Fibroblast of villous mesenchyme (primary cell): ENCODE data around the gene FAM114A1. TPM values are rescaled to one million over a fixed set of nuclear protein-coding genes. Genes with fewer than 3 reads are reported as not detected.
A peak's percentile ranks its signal among the peaks of the same experiment; 100 is the strongest.
"Not testable (repeated sequence)": the region's sequence is repeated elsewhere in the genome, so short reads cannot be mapped to it uniquely, and the experiment has no call there.

Experiments used
- DNase-seq: peaks from one replicate; pipeline ENCODE4 v3.0.0-alpha.2; 2010; ENCODE audit warnings: low read depth
- H3K4me3 ChIP-seq: 2 replicates; pipeline ENCODE4 v1.5.1; 2011; ENCODE audit warnings: low read depth, mild to moderate bottlenecking, low read length
- total RNA-seq: library from RNA; depleted of rRNA; stranded (reverse); fragments of >200 nt; gene quantifications from 2 replicates; pipeline ENCODE4 v1.2.3, GENCODE V29; 2012
- TF ChIP-seq, protein P1 (sequence below): IDR thresholded peaks from 2 replicates; pipeline ENCODE4 v1.5.1; 2012; ENCODE audit warnings: low read depth, mild to moderate bottlenecking, low read length; ENCODE audit not compliant: insufficient read depth

The FAM114A1 gene
- total RNA-seq, 1 donor, result 471 TPM

DNA sequence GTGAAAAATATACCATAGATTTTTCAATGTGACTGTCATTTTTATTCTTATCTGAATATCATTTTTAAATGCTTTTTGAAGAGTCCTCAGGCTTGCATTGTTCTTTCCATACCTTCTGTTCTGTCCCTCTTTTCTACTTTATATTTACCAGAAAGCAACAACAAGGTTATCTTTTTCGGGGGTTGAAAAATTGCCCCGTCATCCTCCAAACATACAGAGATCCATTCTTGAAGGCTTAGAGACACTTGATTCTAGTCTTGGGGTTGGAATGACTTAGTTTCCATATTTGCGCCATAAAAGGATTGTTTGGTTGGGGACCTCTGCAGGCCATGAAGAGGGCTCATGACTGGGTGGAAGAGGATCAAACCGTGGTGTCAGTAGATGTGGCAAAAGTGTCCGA lies 63.5 kb downstream of the FAM114A1 start:
- no peak for DNase-seq
- TF ChIP-seq, protein P1, sequence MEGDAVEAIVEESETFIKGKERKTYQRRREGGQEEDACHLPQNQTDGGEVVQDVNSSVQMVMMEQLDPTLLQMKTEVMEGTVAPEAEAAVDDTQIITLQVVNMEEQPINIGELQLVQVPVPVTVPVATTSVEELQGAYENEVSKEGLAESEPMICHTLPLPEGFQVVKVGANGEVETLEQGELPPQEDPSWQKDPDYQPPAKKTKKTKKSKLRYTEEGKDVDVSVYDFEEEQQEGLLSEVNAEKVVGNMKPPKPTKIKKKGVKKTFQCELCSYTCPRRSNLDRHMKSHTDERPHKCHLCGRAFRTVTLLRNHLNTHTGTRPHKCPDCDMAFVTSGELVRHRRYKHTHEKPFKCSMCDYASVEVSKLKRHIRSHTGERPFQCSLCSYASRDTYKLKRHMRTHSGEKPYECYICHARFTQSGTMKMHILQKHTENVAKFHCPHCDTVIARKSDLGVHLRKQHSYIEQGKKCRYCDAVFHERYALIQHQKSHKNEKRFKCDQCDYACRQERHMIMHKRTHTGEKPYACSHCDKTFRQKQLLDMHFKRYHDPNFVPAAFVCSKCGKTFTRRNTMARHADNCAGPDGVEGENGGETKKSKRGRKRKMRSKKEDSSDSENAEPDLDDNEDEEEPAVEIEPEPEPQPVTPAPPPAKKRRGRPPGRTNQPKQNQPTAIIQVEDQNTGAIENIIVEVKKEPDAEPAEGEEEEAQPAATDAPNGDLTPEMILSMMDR, result no peak

DNA sequence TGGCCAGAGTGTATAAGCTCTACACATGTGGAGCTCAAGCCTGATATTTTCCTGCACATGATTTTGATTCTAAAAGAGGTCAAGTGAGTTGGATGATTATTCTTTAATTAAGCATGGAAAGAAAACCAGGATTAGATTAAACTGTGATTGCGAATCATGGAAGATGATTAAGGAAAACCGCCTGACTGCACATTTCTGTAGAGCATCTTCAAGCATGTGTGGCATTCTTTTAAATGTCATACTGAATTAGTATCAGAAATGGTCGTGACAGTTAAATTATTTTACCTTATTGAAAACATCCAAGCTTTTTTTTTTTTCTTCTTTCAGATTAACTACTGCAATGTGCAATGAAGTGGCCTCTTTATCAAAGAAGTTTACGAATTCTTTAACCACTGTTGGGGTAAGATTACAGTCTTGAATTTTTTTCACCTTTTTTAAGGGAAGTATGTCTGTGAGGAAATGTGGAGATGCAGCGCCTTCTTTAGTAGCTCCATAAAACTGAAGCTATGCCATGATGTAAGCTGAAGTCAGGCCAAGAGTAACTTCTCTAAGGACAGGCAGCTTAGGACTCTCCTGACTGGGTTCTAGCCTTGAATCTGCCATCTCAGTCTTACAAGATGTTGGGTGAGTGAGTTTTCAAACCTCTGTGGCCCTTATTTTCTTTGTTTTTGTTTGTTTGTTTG lies 67.9 kb downstream of the FAM114A1 start:
- no peak overlapping the region for H3K4me3 ChIP-seq
- DNase-seq, result peak; percentile 20
- TF ChIP-seq, protein P1, result no peak

More for the DNA sequence above, 63.5 kb downstream of the FAM114A1 start:
- H3K4me3 ChIP-seq, result no peak overlapping the region

DNA sequence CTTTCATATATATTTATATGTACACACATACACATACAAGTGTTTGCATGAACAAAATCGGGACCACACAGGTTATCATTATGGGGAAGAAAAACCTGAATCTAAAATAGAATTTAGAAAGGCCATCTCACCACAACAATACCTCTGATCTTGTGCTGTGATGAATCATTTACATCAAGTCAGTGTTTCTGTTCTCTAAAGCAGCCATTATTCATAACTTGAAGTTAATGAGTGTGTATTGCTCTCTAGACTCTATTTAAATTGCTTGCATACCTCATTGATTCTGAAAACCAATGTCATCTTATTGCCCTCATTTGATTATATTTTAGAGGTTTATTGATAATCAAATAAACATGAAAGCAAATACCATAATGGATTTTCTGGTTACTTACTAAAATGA lies 71.6 kb downstream of the FAM114A1 start:
- TF ChIP-seq, protein P1, result no peak
- no peak for DNase-seq
- no peak overlapping the region for H3K4me3 ChIP-seq

GRCh38 chr4:38940476-38940875 lies 72.9 kb downstream of the FAM114A1 start:
- TF ChIP-seq, protein P1, result no peak
- no peak overlapping the region for H3K4me3 ChIP-seq
- DNase-seq, result no peak

DNA sequence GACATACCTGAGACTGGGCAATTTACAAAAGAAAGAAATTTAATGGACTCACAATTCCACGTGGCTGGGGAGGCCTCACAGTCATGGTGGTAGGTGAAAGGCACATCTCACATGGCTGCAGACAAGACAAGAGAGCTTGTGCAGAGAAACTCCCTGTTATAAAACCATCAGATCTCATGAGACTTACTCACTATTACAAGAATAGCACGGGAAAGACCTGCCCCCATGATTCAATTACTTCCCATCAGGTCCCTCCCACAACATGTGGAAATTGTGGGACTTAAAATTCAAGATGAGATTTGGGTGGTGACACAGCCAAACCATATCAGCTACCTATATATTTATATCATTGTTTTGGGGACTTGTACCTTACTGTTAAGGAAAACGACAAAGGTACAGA lies 74.3 kb downstream of the FAM114A1 start:
- H3K4me3 ChIP-seq, result not testable (repeated sequence)
- DNase-seq, result peak; percentile 42

DNA sequence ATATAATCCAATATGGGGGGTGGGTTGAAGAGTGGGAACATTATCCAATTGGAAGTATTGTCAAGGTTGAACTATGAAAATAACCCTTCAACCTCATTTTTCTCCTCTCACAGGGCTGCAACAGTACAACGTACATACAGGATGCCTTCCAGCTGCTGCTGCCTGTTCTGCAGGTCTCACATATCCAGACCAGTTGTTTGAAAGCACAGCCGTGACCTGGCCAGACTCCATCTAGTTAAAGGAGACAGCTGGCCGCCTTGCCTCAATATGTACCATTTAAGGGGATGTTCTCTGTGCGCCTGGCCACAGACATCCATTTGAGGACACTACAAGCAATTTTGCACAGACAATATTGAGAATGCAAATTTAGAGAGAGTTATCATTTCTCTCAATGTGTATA lies 75.7 kb downstream of the FAM114A1 start:
- DNase-seq, result peak; percentile 79
- TF ChIP-seq, protein P1, result no peak
- H3K4me3 ChIP-seq, result no peak overlapping the region

GRCh38 chr4:38944440-38944839 lies 76.8 kb downstream of the FAM114A1 start:
- DNase-seq, result no peak
- TF ChIP-seq, protein P1, result no peak

More at GRCh38 chr4:38944440-38944839, 76.8 kb downstream of the FAM114A1 start:
- no peak overlapping the region for H3K4me3 ChIP-seq
